Activated CD4-positive, alpha-beta T cell treated with anti-CD3 and anti-CD28 coated beads, Interleukin-2, amount 50 U/mL, for 4 hours (primary cell): Measurements from ENCODE around the gene OSBP2.
A peak's percentile ranks its signal among the peaks of the same experiment; 100 is the strongest.

Experiments
- DNase-seq, 2 experiments: peaks; one replicate each; pipeline ENCODE4 v3.0.0-alpha.2; 2020

Gene OSBP2

GRCh38 chr22:30918761-30919160, 224.1 kb downstream of the OSBP2 start:
- DNase-seq, result no peak

- DNase-seq, result no peak
These were observed 225.3 kb downstream of the OSBP2 start for GRCh38 chr22:30919973-30920372.

- peak; percentile 83 to 86 for DNase-seq
These were observed 225.7 kb downstream of the OSBP2 start for GRCh38 chr22:30920407-30920806.

GRCh38 chr22:30921108-30921507, 226.4 kb downstream of the OSBP2 start:
- no peak for DNase-seq

- DNase-seq, result peak; percentile 67 to 70
These were observed 227.5 kb downstream of the OSBP2 start for GRCh38 chr22:30922151-30922611.

GRCh38 chr22:30923168-30923900, 228.7 kb downstream of the OSBP2 start:
- no peak for DNase-seq

- DNase-seq, result no peak
These were observed 231.0 kb downstream of the OSBP2 start for GRCh38 chr22:30925667-30926066.

GRCh38 chr22:30926706-30927105, 232.0 kb downstream of the OSBP2 start:
- no peak for DNase-seq

GRCh38 chr22:30927806-30928205, 233.1 kb downstream of the OSBP2 start:
- DNase-seq, result no peak

- DNase-seq, result no peak
These were observed 233.7 kb downstream of the OSBP2 start for GRCh38 chr22:30928401-30928800.

GRCh38 chr22:30930228-30930627, 235.6 kb downstream of the OSBP2 start:
- no peak for DNase-seq

- DNase-seq, result no peak
These were observed 237.0 kb downstream of the OSBP2 start for GRCh38 chr22:30931541-30932300.

GRCh38 chr22:30932661-30933060, 238.0 kb downstream of the OSBP2 start:
- DNase-seq, result no peak

GRCh38 chr22:30933457-30933856, 238.8 kb downstream of the OSBP2 start:
- no peak for DNase-seq

- no peak for DNase-seq
These were observed 239.4 kb downstream of the OSBP2 start for GRCh38 chr22:30934053-30934452.

GRCh38 chr22:30940685-30941362, 246.2 kb downstream of the OSBP2 start:
- peak; percentile 41 to 45 for DNase-seq

GRCh38 chr22:30941363-30941740, 246.7 kb downstream of the OSBP2 start:
- no peak for DNase-seq

- DNase-seq, result peak; percentile 20 to 21
These were observed 248.7 kb downstream of the OSBP2 start for GRCh38 chr22:30943368-30943767.

GRCh38 chr22:30944986-30945385, 250.3 kb downstream of the OSBP2 start:
- DNase-seq, result no peak

- DNase-seq, result no peak
These were observed 251.0 kb downstream of the OSBP2 start for GRCh38 chr22:30945653-30946052.

- no peak for DNase-seq
These were observed 251.7 kb downstream of the OSBP2 start for GRCh38 chr22:30946354-30946753.

GRCh38 chr22:30947173-30947815, 252.6 kb downstream of the OSBP2 start:
- no peak for DNase-seq

- no peak for DNase-seq
These were observed 253.3 kb downstream of the OSBP2 start for GRCh38 chr22:30947816-30948454.
